OCI-LY3 (cell line): ENCODE data around the gene ANKRD13A.
"Not testable (repeated sequence)": the region's sequence is repeated elsewhere in the genome, so short reads cannot be mapped to it uniquely, and the experiment has no call there.

Experiments
- H2AFZ ChIP-seq: fragments of 200-600, 300-600 bp; shearing (Covaris generic); 2 replicates; pipeline ENCODE4 v1.6.0; 2014; ENCODE audit warnings: antibody characterized with exemption, low read depth, low read length
- H3K27ac ChIP-seq: fragments of 200-600, 300-600 bp; sonication (generic); 2 replicates; pipeline ENCODE4 v1.5.1; 2014; ENCODE audit warnings: mild to moderate bottlenecking, low read length, moderate library complexity, mixed read lengths
- H3K27me3 ChIP-seq: fragments of 200-600, 300-600 bp; sonication (generic); 2 replicates; pipeline ENCODE4 v1.6.1; 2014; ENCODE audit warnings: low read depth, low read length, mixed read lengths
- H3K36me3 ChIP-seq: fragments of 200-600, 300-600 bp; sonication (generic); replicated peaks from 2 replicates; pipeline ENCODE3; 2014; ENCODE audit warnings: low read depth, low read length, mixed read lengths
- H3K4me1 ChIP-seq: fragments of 300-600, 200-600 bp; sonication (generic); 2 replicates; pipeline ENCODE4 v1.6.1; 2014; ENCODE audit warnings: low read length, mixed read lengths
- H3K4me2 ChIP-seq: fragments of 200-600, 300-600 bp; sonication (generic); 2 replicates; pipeline ENCODE4 v1.6.1; 2014; ENCODE audit warnings: low read length, mixed read lengths
- H3K4me3 ChIP-seq: fragments of 300-600, 200-600 bp; sonication (generic); 2 replicates; pipeline ENCODE4 v1.5.1; 2014; ENCODE audit warnings: antibody characterized with exemption, mild to moderate bottlenecking, low read length, moderate library complexity
- H3K79me2 ChIP-seq: fragments of 300-600, 200-600 bp; shearing (Covaris generic); 2 replicates; pipeline ENCODE4 v1.6.1; 2014; ENCODE audit warnings: mild to moderate bottlenecking, low read length, mixed read lengths
- H3K9ac ChIP-seq: fragments of 300-600, 200-600 bp; shearing (Covaris generic); 2 replicates; pipeline ENCODE4 v1.6.0; 2014; ENCODE audit warnings: mild to moderate bottlenecking, low read length, moderate library complexity
- H3K9me3 ChIP-seq: fragments of 200-600, 300-600 bp; shearing (Covaris generic); 2 replicates; pipeline ENCODE4 v1.6.1; 2014; ENCODE audit warnings: low read length, mixed read lengths; ENCODE audit not compliant: insufficient read depth
- H4K20me1 ChIP-seq: fragments of 200-600, 300-600 bp; sonication (generic); 2 replicates; pipeline ENCODE4 v1.6.1; 2016; ENCODE audit warnings: low read length, mixed read lengths; ENCODE audit not compliant: insufficient read depth
- EZH2phosphoT487 ChIP-seq: fragments of 200-600 bp; shearing (Covaris generic); IDR thresholded peaks from 2 replicates; pipeline ENCODE4 v1.6.1; 2018; ENCODE audit warnings: antibody characterized with exemption, mixed run types, low read depth
- TF ChIP-seq, protein P1 (sequence below): fragments of 200-600, 300-600 bp; sonication (generic); IDR thresholded peaks from 2 replicates; pipeline ENCODE4 v1.5.1; 2014; ENCODE audit warnings: antibody characterized with exemption, low read length, low read depth

The ANKRD13A gene

DNA sequence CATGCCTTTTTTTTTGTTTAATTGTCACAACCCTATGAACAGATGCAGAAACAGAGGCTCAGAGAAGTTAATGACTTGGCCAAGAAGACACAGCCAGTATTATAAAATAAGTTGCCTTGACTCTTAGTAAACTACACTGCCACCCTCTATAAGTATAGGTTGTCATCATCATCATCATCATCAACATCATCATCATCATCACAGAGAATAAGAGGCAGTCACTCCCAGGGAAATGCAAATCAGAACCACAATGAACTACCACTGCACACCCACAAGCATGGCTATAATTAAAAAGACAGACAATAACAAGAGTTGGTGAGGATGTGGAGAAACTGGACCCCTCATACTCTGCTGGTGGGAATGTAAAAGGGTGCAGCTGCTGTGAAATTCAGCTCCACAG, 72.3 kb downstream of the ANKRD13A start:
- Histone ChIP-seq H3K4me1 (peaks cover 7% of the 10 kb centered on the region), H3K36me3 (no peaks in the 10 kb centered on the region), H3K4me3 (no peak overlapping the region), H4K20me1 (no peaks in the 10 kb centered on the region), H2AFZ (no peak overlapping the region), H3K79me2 (no peaks in the 10 kb centered on the region), H3K4me2 (no peak overlapping the region), H3K9me3 (no peaks in the 10 kb centered on the region), H3K9ac (no peak overlapping the region), H3K27ac (no peak overlapping the region), H3K27me3 (peaks cover 6% of the 10 kb centered on the region; the same call in 1 of the 2 replicates)
- no peak for TF ChIP-seq EZH2phosphoT487
- TF ChIP-seq, protein P1, sequence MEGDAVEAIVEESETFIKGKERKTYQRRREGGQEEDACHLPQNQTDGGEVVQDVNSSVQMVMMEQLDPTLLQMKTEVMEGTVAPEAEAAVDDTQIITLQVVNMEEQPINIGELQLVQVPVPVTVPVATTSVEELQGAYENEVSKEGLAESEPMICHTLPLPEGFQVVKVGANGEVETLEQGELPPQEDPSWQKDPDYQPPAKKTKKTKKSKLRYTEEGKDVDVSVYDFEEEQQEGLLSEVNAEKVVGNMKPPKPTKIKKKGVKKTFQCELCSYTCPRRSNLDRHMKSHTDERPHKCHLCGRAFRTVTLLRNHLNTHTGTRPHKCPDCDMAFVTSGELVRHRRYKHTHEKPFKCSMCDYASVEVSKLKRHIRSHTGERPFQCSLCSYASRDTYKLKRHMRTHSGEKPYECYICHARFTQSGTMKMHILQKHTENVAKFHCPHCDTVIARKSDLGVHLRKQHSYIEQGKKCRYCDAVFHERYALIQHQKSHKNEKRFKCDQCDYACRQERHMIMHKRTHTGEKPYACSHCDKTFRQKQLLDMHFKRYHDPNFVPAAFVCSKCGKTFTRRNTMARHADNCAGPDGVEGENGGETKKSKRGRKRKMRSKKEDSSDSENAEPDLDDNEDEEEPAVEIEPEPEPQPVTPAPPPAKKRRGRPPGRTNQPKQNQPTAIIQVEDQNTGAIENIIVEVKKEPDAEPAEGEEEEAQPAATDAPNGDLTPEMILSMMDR = no peak

- Histone ChIP-seq H3K9me3 (no peaks in the 10 kb centered on the region), H3K4me1 (peaks cover 7% of the 10 kb centered on the region), H3K27ac (no peak overlapping the region), H3K79me2 (no peaks in the 10 kb centered on the region), H3K4me3 (no peak overlapping the region), H3K36me3 (no peaks in the 10 kb centered on the region), H4K20me1 (no peaks in the 10 kb centered on the region), H3K4me2 (no peak overlapping the region), H3K9ac (no peak overlapping the region), H3K27me3 (peaks cover 6% of the 10 kb centered on the region; the same call in 1 of the 2 replicates), H2AFZ (no peak overlapping the region)
- TF ChIP-seq, protein P1 = no peak
- no peak for TF ChIP-seq EZH2phosphoT487
Observed at GRCh38 chr12:110071967-110072366, 72.7 kb downstream of the ANKRD13A start.

GRCh38 chr12:110072636-110073035, 73.4 kb downstream of the ANKRD13A start:
- not testable (repeated sequence) for H3K27ac ChIP-seq, H3K9me3 ChIP-seq, H4K20me1 ChIP-seq, H3K27me3 ChIP-seq, H3K79me2 ChIP-seq, H3K9ac ChIP-seq, H3K4me1 ChIP-seq, H3K36me3 ChIP-seq
- Histone ChIP-seq H2AFZ (peak overlapping the region; percentile 95), H3K4me2 (peak overlapping the region; percentile 46), H3K4me3 (0 out of 2 replicates have a peak overlapping the region, but pooled peaks have one; percentile 47)

GRCh38 chr12:110073049-110073831, 74.0 kb downstream of the ANKRD13A start:
- Histone ChIP-seq H3K4me2 (peak overlapping the region; percentile 46), H3K79me2 (no peaks in the 10 kb centered on the region), H2AFZ (peak overlapping the region; percentile 95), H3K27ac (no peak overlapping the region), H3K36me3 (no peaks in the 10 kb centered on the region), H3K4me1 (peaks cover 7% of the 10 kb centered on the region), H4K20me1 (no peaks in the 10 kb centered on the region), H3K9me3 (no peaks in the 10 kb centered on the region), H3K9ac (no peak overlapping the region), H3K4me3 (peak overlapping the region; percentile 47; the same call in 1 of the 2 replicates), H3K27me3 (peaks cover 6% of the 10 kb centered on the region; the same call in 1 of the 2 replicates)
- no peak for TF ChIP-seq EZH2phosphoT487
- TF ChIP-seq, protein P1 = no peak
